ENCODE data around the gene RMDN3. TPM values are rescaled to one million over a fixed set of nuclear protein-coding genes. Genes with fewer than 3 reads are reported as not detected.
A peak's percentile ranks its signal among the peaks of the same experiment; 100 is the strongest.

RMDN3 gene
- total RNA-seq, 1 experiment from 2014 or later: 28.3 TPM

GRCh38 chr15:40747685-40748631, 7.1 kb downstream of the RMDN3 start:
- H4K5ac ChIP-seq (ENCODE audit: insufficient read length, low read depth, low read length): no peak overlapping the region
- no peak overlapping the region for H4K91ac ChIP-seq (ENCODE audit: insufficient read length, low read depth, low read length)
- H3K14ac ChIP-seq (ENCODE audit: insufficient read depth, low read length): no peak overlapping the region
- H3K79me1 ChIP-seq (ENCODE audit: insufficient read depth, low read depth, low read length, poor library complexity, severe bottlenecking): no peaks in the 10 kb centered on the region
- no peak for DNase-seq
- H2BK12ac ChIP-seq (ENCODE audit: insufficient read length, low read depth, low read length): no peak overlapping the region
- no peak overlapping the region for H3K27ac ChIP-seq (ENCODE audit: insufficient read length, low read depth, low read length)
- H3K23me2 ChIP-seq (ENCODE audit: insufficient read length, low read depth, low read length, poor library complexity, severe bottlenecking): no peaks in the 10 kb centered on the region
- no peak overlapping the region for H3K4me2 ChIP-seq (ENCODE audit: insufficient read depth, insufficient read length, low read length)
- no CpG with 5 or more reads among the region's 7 CpGs for WGBS (ENCODE audit: extremely low coverage, insufficient read length, low lambda C conversion rate)
- H4K20me1 ChIP-seq (ENCODE audit: control insufficient read depth, insufficient read depth, insufficient read length): no peaks in the 10 kb centered on the region
- H3K79me2 ChIP-seq (ENCODE audit: insufficient read depth, low read length): no peaks in the 10 kb centered on the region
- H3K4me3 Mint-ChIP-seq: no peak overlapping the region
- no peak overlapping the region for H4K8ac ChIP-seq (replicated peaks; ENCODE audit: insufficient read length, low read depth, low read length)
- no peaks in the 10 kb centered on the region for H3K4me1 ChIP-seq (ENCODE audit: insufficient read depth, low read length)
- H2BK20ac ChIP-seq (ENCODE audit: low read depth, low read length, poor library complexity, severe bottlenecking): no peak overlapping the region
- no peak overlapping the region for H2BK5ac ChIP-seq (ENCODE audit: insufficient read length, low read length)
- no peak overlapping the region for H3K18ac ChIP-seq (ENCODE audit: insufficient read length, low read depth, low read length)
- no peaks in the 10 kb centered on the region for H3K9me3 ChIP-seq (ENCODE audit: control insufficient read depth, low read depth, low read length)
- no peaks in the 10 kb centered on the region for H3K27me3 ChIP-seq (ENCODE audit: insufficient read depth, low read length)
- H3K27ac Mint-ChIP-seq: peak overlapping the region; percentile 19 to 56 (median 26); a peak in 3 of 7 replicates
- no peak overlapping the region for H2AFZ ChIP-seq (ENCODE audit: low read length)
- no peak overlapping the region for H3K56ac ChIP-seq (ENCODE audit: insufficient read length, low read depth, low read length)
- H3T11ph ChIP-seq (ENCODE audit: low read length): no peak overlapping the region
- H2AK5ac ChIP-seq (ENCODE audit: insufficient read length, low read length): no peak overlapping the region
- TF ChIP-seq CTCF (conservative IDR thresholded peaks at IDR 0.05): no peak
- H2BK120ac ChIP-seq (ENCODE audit: low read depth, low read length, poor library complexity, severe bottlenecking): no peak overlapping the region
- H3K27me3 Mint-ChIP-seq (ENCODE audit: low read depth): no peaks in the 10 kb centered on the region
- no peak overlapping the region for H3K23ac ChIP-seq (ENCODE audit: insufficient read length, low read depth, low read length)
- H2BK15ac ChIP-seq (ENCODE audit: low read depth, low read length): no peak overlapping the region
- H3K9ac ChIP-seq (ENCODE audit: extremely low read depth, insufficient read length, low read length): no peak overlapping the region
- H3K4ac ChIP-seq (ENCODE audit: low read depth, low read length): no peak overlapping the region
- peaks cover 2 to 9% of the 10 kb centered on the region in 2 experiments; a peak in 2 of 4 replicates for H3K4me1 Mint-ChIP-seq
- H3K36me3 Mint-ChIP-seq (ENCODE audit: insufficient read depth in 1 of 3, low read depth in 3 of 3): peaks cover 5 to 30% (median 24%) of the 10 kb centered on the region in 3 experiments; a peak in 5 of 7 replicates
- H3K9me3 Mint-ChIP-seq: no peaks in the 10 kb centered on the region

Measured in H9 (cell line).